ENCODE data around the gene ZNF792. TPM values are rescaled to one million over a fixed set of nuclear protein-coding genes. Genes with fewer than 3 reads are reported as not detected.

Gene ZNF792
- total and polyA plus RNA-seq, 2 of the 8 experiments (the other 6 are each of a cell fraction or from before 2014, with no cell fraction given), result 2.5 to 7.2 TPM

DNA sequence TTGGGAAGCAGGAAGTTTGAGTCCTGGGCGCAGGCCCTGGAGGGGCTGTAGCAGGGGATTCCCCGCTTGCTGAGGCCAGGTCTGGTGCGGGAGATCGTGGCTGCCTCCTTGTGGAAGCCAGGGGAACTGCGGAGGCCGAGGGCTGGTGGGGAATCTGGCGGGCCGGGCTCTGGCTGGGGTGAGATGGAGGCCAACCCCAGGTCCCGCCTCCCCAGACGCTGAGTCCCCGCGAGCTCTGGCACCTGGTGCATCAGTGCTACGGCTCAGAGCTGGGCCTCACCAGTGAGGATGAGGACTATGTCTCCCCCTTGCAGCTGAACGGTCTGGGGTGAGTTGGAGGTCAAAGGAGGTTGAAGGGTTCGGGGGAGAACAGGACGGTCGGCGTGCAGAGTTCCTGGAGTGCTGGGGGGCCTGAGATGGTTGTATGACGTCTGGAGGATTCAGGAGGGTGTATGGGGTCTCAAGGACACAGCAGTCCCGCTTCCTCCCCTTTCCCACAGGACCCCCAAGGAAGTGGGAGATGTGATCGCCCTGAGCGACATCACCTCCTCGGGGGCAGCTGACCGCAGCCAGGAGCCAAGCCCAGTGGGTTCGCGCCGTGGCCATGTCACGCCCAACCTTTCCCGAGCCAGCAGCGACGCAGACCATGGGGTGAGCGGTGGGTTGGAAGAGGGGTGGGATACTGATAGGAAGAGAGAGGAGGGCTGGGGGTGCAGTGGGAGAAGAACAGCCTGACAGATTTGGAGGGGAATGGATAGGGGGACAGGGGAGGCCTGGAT lies 49.2 kb upstream of the ZNF792 start:
- FAIRE-seq, result no peak
- no peak overlapping the region for H3K56ac ChIP-seq (replicated peaks; ENCODE audit: insufficient read length, low read depth, low read length)
- H3K14ac ChIP-seq (ENCODE audit: insufficient read length), result no peak overlapping the region
- ChIA-PET POLR2A (ENCODE audit: partially characterized antibody) (interaction anchor here (1.0 to 24.8 kb wide), 6 partner anchors 7 to 41 kb away, joined by 3 to 366 read pairs (median 6); partner anchors contain the start of genes GRAMD1A and SCN1B), CTCF (ENCODE audit: partially characterized antibody) (interaction anchor here (0.5 to 12.2 kb wide), 20 partner anchors 9 to 1913 kb away, joined by 3 to 174 read pairs (median 4); partner anchors contain the start of gene ZNF30)
- H3K79me1 ChIP-seq (ENCODE audit: low read depth, low read length), result no peaks in the 10 kb centered on the region; the same call in 1 of the 2 replicates
- H3K23ac ChIP-seq (ENCODE audit: insufficient read length), result no peak overlapping the region
- peak in 1 of 2 experiments; percentile 97 for DNase-seq (ENCODE audit: low read depth in 1 of 2, low spot score in 2 of 2)
- H3K27me3 ChIP-seq (replicated peaks in 1 of 4; ENCODE audit: control insufficient read depth in 3 of 4, extremely low read depth in 1 of 4, insufficient read depth in 3 of 4, low read length in 3 of 4), result no peaks in the 10 kb centered on the region; a peak in 1 of 7 replicates
- no peaks in the 10 kb centered on the region for H3K4me1 ChIP-seq (replicated peaks in 1 of 4; ENCODE audit: control insufficient read depth in 3 of 4, insufficient read depth in 4 of 4, low read length in 3 of 4)
- no peak overlapping the region for H2BK120ac ChIP-seq (replicated peaks; ENCODE audit: low read depth, low read length)
- no peak overlapping the region; the same call in 1 of the 2 replicates for H2BK5ac ChIP-seq (ENCODE audit: low read depth, low read length)
- H3K23me2 ChIP-seq (ENCODE audit: low read depth, low read length), result no peaks in the 10 kb centered on the region
- 79% methylated on average over 23 of the region's 32 CpGs; no CpG with 5 or more reads in 1 of the 2 experiments for WGBS, 2 experiments (ENCODE audit: extremely low coverage in 1 of 2, insufficient coverage in 1 of 2, insufficient read length in 1 of 2, insufficient replicate concordance in 2 of 2, low coverage in 1 of 2, low lambda C conversion rate in 2 of 2, missing lambda C conversion rate in 1 of 2)
- H3K36me3 ChIP-seq (ENCODE audit: control insufficient read depth in 2 of 4, insufficient read depth in 4 of 4, low read length in 3 of 4), result peaks cover 40 to 77% (median 66%) of the 10 kb centered on the region in 4 experiments
- H2BK12ac ChIP-seq (ENCODE audit: low read depth, low read length), result no peak overlapping the region
- no peak overlapping the region for H2AFZ ChIP-seq (ENCODE audit: low read length)
- H4K20me1 ChIP-seq (replicated peaks in 1 of 2; ENCODE audit: control insufficient read depth in 1 of 2, insufficient read depth in 2 of 2, low read length in 2 of 2), result peaks cover 8 to 20% of the 10 kb centered on the region in 2 experiments
- H2BK20ac ChIP-seq (ENCODE audit: low read length), result 0 out of 2 replicates have a peak overlapping the region, but pooled peaks have one; percentile 32
- no peak overlapping the region for H4K91ac ChIP-seq (replicated peaks; ENCODE audit: insufficient read length, low read length)
- peak overlapping the region; percentile 46 for H4K8ac ChIP-seq (ENCODE audit: extremely low read depth, insufficient read depth, low read length)
- no peak overlapping the region for H3K4me2 ChIP-seq (ENCODE audit: insufficient read depth in 1 of 2, low read depth in 2 of 2, low read length in 2 of 2)
- H3K18ac ChIP-seq (ENCODE audit: extremely low read depth, low read length), result no peak overlapping the region; the same call in 1 of the 2 replicates
- H2BK15ac ChIP-seq (ENCODE audit: low read length), result no peak overlapping the region
- 0 out of 2 replicates have a peak overlapping the region, but pooled peaks have one; percentile 9 for H3K27ac ChIP-seq (ENCODE audit: low read depth, low read length)
- no peaks in the 10 kb centered on the region for H3K9me3 ChIP-seq (ENCODE audit: insufficient read depth in 2 of 2, low read depth in 1 of 2, low read length in 1 of 2)
- no peak overlapping the region for H2AK5ac ChIP-seq (ENCODE audit: low read depth, low read length)
- no peak overlapping the region for H3K4ac ChIP-seq (replicated peaks; ENCODE audit: insufficient read length, low read depth, low read length)
- H3K9ac ChIP-seq (replicated peaks in 1 of 4; ENCODE audit: extremely low read depth in 1 of 4, low read depth in 3 of 4, low read length in 3 of 4), result no peak overlapping the region
- H4K5ac ChIP-seq (ENCODE audit: insufficient read length, low read depth, low read length), result no peak overlapping the region
- H3K4me3 ChIP-seq (ENCODE audit: extremely low read depth in 1 of 4, insufficient read depth in 2 of 4, low read depth in 3 of 4, low read length in 4 of 4), result no peak overlapping the region
- H3K79me2 ChIP-seq (ENCODE audit: control insufficient read depth in 1 of 2, insufficient read depth in 2 of 2, low read length in 2 of 2), result no peaks in the 10 kb centered on the region
- TF ChIP-seq RBBP5 (IDR thresholded peaks at IDR 0.05; ENCODE audit: borderline replicate concordance, low read depth, low read length) (no peak), CBX8 (IDR thresholded peaks at IDR 0.05; ENCODE audit: borderline replicate concordance, low read depth, low read length) (no peak), CREB1 (IDR thresholded peaks at IDR 0.05) (peak; percentile 9; the same call in 1 of the 2 replicates), RXRA (IDR thresholded peaks at IDR 0.05; ENCODE audit: insufficient read depth, low read depth, low read length) (0 out of 2 replicates have a peak, but pooled peaks have one; percentile 75), POU5F1 (IDR thresholded peaks at IDR 0.05; ENCODE audit: low read depth, low read length) (no peak), EGR1 (IDR thresholded peaks at IDR 0.05; ENCODE audit: borderline replicate concordance, low read depth, low read length) (no peak), TCF12 (IDR thresholded peaks at IDR 0.05; ENCODE audit: low read depth, low read length) (no peak)
- TF ChIP-seq, protein P1, sequence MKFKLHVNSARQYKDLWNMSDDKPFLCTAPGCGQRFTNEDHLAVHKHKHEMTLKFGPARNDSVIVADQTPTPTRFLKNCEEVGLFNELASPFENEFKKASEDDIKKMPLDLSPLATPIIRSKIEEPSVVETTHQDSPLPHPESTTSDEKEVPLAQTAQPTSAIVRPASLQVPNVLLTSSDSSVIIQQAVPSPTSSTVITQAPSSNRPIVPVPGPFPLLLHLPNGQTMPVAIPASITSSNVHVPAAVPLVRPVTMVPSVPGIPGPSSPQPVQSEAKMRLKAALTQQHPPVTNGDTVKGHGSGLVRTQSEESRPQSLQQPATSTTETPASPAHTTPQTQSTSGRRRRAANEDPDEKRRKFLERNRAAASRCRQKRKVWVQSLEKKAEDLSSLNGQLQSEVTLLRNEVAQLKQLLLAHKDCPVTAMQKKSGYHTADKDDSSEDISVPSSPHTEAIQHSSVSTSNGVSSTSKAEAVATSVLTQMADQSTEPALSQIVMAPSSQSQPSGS (IDR thresholded peaks at IDR 0.05; ENCODE audit: low read length), result no peak
- TF ChIP-seq, protein P2, sequence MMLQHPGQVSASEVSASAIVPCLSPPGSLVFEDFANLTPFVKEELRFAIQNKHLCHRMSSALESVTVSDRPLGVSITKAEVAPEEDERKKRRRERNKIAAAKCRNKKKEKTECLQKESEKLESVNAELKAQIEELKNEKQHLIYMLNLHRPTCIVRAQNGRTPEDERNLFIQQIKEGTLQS (IDR thresholded peaks at IDR 0.05; ENCODE audit: insufficient read depth, low read depth, low read length), result no peak

Data from H1 (cell line).